Measurements from ENCODE around the gene PRKAA1.

PRKAA1 gene

GRCh38 chr5:40770764-40771163, 27.4 kb downstream of the PRKAA1 start:
- no peak overlapping the region for H3K4me3 ChIP-seq (ENCODE audit: low read depth, low read length)
- DNase-seq (ENCODE audit: low read depth): no peak
- no peak for TF ChIP-seq CTCF (IDR thresholded peaks at IDR 0.05; ENCODE audit: control insufficient read depth, extremely low read depth, insufficient read depth)

GRCh38 chr5:40762705-40763104, 35.5 kb downstream of the PRKAA1 start:
- TF ChIP-seq CTCF (IDR thresholded peaks at IDR 0.05; ENCODE audit: control insufficient read depth, extremely low read depth, insufficient read depth): no peak
- DNase-seq (ENCODE audit: low read depth): no peak
- no peak overlapping the region for H3K4me3 ChIP-seq (ENCODE audit: low read depth, low read length)

GRCh38 chr5:40757400-40757799, 40.8 kb downstream of the PRKAA1 start:
- no peak for TF ChIP-seq CTCF (IDR thresholded peaks at IDR 0.05; ENCODE audit: control insufficient read depth, extremely low read depth, insufficient read depth)
- no peak overlapping the region for H3K4me3 ChIP-seq (ENCODE audit: low read depth, low read length)
- DNase-seq (ENCODE audit: low read depth): no peak

GRCh38 chr5:40755407-40756365, 42.5 kb downstream of the PRKAA1 start, which contains the start of gene TTC33:
Gene TTC33 (minus strand): TSS chr5:40755961. CDS start chr5:40747018, 8,943 bp downstream.
- H3K4me3 ChIP-seq (ENCODE audit: low read depth, low read length): peak within 1 kb of the TSS; percentile 88
- DNase-seq (ENCODE audit: low read depth): peak; percentile 82
- TF ChIP-seq CTCF (IDR thresholded peaks at IDR 0.05; ENCODE audit: control insufficient read depth, extremely low read depth, insufficient read depth): peak; percentile 97

GRCh38 chr5:40755093-40755406, 43.1 kb downstream of the PRKAA1 start:
- peak; percentile 52 for DNase-seq (ENCODE audit: low read depth)
- TF ChIP-seq CTCF (IDR thresholded peaks at IDR 0.05; ENCODE audit: control insufficient read depth, extremely low read depth, insufficient read depth): peak; percentile 79
- peak overlapping the region; percentile 88 for H3K4me3 ChIP-seq (ENCODE audit: low read depth, low read length)

GRCh38 chr5:40754381-40755092, 43.6 kb downstream of the PRKAA1 start:
- DNase-seq (ENCODE audit: low read depth): no peak
- H3K4me3 ChIP-seq (ENCODE audit: low read depth, low read length): peak overlapping the region; percentile 88
- no peak for TF ChIP-seq CTCF (IDR thresholded peaks at IDR 0.05; ENCODE audit: control insufficient read depth, extremely low read depth, insufficient read depth)
